HG02981 (cell line): Measurements from ENCODE around the gene AOPEP.

ENCODE experiments used
- ATAC-seq: cut with Tn5 transposase; IDR thresholded peaks from one replicate; pipeline ENCODE4 v1.9.1; 2021; ENCODE audit warnings: mild to moderate bottlenecking, moderate library complexity; ENCODE audit not compliant: unreplicated experiment

Gene AOPEP

DNA sequence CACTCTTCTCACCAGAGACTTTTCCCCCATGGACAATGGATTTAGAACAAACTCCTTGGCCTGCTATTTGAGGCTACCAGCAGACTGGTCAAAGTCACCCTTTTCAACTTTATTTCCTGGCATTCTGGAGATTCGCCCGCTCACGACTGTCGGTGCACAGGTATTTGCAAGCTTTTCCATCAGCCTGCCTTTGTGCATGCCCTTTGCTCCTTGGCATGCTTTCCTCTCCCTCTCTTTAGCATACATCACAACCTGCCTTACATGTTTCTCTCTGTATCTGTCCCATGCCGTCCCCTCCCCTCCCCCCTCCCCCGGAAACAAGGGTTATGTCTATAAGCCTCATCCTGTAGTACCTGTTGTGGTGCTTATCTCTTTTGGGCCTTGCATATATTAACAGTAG is 257.1 kb downstream of the AOPEP start:
- no peak for ATAC-seq

DNA sequence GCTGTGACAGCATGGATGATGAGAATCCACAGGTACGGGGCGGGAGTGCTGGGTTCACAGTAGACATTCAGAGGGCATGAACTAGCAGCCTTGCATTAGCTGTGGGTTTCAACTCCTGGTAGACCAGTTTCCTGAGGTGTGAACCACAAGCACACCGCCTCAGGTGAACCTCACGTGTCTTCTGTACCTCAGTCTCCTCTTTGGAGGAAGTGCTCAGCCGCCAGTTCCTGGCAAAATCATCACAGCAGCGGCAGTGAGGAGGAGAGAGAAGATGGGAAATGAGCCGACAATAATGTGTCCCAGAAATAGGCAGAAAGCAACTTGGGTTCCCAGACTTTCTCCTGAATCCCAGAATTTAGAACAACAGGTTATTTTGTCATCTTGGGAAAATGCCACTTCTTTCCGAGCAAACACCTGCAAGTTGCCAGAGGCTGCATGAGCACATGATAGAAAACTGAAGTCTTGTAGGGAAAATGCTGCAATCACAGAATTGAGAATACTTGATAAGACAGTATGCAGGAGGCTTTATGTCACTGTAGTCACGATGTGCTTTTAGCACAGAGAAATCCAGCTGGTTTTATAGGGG is 258.5 kb downstream of the AOPEP start:
- no peak for ATAC-seq

DNA sequence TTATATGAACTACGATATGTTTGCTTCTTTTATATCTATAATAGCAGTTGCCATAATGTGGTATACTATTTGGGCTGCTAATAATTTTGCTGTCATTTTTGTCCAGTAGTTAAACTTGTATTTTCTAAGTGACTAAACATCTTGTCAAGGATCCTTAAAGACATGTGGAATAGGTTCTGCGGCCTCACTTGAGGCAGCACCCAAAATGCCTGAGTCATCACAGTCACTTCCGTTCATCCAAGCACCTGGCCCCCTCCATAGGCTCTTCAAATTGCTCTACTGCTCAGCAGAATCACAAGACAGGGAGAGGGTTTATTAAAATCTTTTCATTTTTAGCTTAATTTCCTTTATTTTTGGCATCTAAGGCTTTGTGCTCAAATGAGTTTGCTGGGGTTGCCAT is 259.1 kb downstream of the AOPEP start:
- ATAC-seq, result no peak

DNA sequence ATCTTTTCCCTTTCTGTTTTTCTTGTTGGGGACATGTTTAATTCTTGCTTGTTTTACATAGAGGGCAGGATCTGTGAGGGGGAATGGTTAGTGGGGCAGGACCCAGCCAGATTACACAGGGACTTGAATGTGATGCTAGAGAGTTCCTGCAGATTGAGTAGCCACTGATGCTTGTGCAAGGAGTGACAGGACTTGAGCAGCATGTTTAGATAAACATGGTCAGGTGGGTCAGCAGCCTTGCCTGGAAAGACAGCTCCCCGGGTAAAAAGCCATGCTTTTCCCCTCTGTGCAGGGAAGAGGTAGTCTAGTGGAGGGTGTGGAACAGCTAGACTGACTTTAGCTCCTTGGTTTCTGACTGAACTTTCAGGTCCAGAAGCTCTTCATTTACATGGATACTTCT is 261.2 kb downstream of the AOPEP start:
- ATAC-seq, result no peak

DNA sequence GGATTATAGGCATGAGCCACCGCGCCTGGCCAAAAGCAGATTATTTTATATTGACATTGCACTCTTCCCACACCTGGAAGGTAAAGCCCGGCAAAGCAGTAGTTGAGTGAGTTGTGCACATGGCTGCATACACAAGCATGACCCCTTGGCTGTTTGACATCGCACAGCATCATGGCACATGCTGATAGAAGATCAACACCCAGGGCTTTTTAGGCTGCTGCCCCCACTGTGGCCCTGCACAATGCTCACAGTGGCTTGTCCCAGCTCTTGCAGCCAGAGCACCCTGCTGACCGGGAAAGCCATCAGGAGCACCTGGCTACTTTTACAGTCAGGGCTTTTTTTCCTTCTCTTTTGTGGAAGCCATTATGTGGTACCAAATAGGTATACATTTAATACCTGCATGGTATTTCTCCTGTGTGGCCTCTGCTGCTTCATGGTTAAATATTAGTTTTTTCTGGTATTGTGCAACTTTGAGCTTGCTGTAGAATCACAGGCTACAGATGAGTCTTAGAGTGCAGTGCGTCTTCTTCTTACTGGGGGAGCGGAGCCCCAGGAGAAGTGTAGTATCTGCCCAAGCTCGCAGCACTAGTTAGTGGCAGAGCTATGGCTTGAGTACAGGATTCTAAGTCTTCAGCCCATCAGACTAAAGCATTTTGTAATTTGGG is 264.5 kb downstream of the AOPEP start:
- no peak for ATAC-seq

DNA sequence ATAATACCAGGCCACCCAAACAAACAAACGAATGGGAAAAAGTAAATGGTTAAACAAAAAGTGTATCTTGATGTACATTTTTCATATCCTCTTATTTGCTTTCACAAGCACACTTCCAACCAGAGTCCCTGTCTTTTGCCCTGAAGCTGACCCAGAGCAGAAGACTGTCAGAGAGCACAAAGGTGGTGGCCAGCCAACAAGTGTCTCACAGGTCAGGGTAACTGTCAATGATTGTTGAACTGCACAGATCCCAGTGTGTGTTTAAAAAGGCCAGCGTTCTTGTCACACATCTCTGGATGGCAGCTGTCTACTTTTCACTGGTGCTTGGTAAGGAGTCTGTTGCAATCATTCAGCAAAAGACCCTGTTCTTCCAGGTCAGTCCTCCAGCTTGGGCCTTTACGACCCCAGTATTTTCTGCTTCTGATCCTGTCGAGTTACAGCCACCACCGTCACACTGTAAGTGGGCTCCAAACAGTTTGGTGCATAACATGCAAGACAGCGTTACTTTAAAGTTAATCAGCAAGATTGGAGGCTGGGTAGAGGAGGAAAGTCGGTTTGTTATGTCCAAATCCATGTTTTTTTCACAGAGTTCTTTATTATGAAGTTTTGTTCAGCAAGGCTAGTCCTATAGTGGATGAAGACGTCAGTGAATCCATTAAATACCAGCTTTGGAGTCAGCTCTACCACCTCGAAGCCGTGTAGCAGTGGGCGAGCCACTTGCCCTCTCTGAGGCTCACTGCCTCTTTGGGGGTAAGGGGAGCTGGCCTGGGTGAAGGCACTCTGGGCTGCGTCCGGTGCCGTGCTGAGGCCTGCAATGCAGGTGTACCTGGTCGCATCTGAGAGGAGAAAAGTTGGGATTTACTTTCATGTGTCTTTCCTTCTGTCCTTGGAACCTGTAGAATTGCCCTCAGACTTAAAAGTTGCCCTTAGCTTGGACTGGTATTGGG is 265.7 kb downstream of the AOPEP start:
- no peak for ATAC-seq

DNA sequence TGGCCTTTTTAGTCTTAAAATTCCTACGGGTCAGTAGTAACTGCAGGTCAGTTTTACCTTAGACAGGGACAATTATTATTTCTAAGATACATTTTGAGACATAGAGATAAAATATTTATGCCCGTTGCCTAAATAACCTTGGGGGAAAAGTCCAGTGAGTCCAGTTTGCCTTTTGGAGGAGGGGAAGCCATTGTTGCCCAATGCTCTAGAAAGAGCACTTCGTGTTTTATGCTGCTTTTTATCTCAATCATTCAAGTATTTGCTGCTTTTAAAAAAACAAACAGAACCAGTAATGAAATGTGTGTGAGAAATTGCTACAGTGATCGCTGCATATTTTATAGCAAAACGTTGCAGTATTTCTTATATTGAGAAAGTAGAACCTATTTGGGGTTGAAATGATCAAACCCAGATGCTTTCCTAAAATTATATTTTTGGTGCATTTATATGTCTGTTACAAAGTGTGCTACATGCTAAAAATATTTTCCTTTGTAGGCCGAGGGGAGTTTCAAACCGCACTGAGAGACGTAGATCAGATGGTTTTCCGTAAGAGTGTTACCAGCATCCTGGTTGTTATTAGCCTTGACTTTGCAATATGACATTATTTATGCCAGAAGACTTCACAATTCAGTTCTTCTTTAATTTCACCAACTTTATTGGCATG is 266.8 kb downstream of the AOPEP start:
- no peak for ATAC-seq

DNA sequence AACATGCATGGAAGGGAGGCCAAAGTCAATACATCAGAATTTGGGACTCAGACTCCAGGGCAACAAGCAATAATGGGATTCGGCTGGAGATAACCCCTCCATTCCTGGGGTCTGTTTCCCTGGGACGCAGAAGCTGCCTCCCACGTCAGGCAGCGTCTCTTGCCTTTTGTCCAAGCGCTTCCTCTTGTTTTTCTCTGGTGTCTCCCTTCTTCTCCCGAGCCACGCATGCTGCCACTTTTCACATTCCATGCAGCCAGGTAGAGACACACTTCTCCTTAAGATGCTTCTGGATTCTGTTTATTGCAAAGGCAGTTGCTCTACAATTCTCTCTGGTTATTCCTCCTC is 267.3 kb downstream of the AOPEP start:
- no peak for ATAC-seq

DNA sequence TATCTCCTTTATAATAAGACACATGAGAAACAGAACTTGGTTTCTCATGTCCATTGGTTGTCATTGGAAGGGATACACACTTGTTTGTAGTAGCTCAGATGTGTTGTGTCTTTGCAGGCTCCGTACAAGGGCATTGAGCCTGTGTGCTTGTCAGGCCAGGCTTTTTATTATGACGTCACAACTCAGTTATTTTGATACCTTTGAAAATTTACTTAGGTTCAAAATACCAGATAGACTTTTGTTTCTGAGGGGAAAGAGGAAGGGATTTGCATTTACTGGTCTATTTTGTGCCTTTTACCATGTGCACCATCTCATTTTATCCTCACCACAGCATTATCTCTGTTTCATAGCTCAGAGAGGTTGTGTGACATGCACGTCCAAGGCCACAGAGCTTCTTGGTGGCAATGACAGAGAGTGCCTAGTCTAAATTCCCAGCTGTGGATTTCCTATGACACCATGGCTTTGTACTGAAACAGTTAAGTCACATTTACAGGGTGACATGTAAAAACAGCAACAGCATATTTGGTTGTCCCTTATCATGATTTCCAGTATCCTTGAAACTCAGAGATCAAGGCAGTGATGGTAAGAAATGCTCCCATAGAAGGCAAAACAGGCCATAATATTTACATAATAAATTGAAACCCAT is 268.7 kb downstream of the AOPEP start:
- no peak for ATAC-seq

DNA sequence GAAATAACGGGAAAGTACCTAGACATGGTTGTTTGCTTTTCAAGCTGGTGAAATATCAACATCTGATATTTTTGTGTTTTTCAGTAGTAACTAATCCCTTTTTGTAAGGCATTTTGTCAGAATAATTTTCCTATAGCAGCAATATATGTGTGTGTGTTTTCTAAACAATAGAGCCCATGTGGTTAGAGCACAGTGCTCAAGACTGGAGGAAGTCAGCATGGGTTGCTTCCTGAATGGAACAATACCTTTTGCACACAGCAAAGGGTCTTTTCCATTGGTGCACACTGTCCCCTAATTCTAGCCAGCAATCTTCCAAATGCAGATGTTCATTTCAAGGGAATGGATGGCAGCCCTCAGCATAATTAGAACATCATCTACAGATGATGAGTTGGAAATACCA is 270.1 kb downstream of the AOPEP start:
- ATAC-seq, result no peak

DNA sequence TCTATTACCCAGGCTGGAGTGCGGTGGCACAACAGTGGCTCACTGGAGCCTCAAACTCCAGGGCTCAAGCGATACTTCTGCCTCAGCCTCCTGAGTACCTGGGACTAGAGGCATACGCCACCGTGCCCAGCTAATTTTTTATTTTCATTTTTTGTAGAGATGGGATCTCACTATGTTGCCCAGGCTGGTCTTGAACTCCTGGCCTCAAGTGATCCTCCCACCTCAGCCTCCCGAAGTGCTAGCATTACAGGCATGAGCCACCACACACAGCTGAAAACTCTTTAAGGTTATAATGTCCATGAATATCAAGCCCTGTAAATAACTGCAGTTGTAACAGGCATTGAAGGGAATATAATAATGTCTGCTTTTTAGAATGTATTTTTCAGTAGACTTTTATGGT is 271.2 kb downstream of the AOPEP start:
- ATAC-seq, result no peak

DNA sequence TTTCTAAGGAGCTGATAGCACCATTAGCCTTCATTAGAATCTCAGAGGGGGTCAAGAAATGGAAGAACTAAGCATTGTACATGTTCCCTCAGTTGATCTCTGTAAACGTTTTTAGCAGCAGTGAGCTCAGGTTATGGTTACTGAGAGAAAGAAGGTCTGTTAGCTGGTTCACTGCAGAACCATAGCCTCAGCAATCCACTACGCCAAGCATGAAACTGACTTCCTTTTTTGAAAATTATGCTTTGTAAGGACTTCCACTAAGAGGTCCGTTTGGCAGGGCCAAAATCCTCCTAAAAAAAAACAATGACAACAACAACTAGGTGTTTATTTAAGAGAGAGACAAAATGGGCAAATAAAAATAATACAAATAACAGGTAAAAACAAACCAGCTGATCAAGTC is 273.3 kb downstream of the AOPEP start:
- ATAC-seq, result no peak

DNA sequence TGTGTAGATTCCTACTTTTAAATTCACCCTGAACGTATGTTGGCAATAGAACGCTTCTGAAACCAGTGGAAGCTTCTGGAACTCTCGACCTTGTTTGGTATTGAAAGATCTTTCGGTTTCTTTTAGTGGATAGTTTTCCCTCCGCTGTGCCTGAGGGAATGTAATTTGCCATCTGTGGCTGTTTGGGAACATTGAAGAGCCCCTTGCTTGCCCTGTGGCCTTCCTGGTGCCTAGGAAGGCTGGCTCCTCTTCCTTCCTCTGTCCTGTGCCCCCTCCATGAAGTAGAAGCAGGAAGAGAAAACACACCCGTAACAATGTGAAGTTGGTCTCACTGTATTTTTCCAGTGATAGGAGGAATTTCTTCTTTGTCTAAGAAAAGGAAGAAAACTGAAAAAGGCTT is 274.3 kb downstream of the AOPEP start:
- no peak for ATAC-seq

DNA sequence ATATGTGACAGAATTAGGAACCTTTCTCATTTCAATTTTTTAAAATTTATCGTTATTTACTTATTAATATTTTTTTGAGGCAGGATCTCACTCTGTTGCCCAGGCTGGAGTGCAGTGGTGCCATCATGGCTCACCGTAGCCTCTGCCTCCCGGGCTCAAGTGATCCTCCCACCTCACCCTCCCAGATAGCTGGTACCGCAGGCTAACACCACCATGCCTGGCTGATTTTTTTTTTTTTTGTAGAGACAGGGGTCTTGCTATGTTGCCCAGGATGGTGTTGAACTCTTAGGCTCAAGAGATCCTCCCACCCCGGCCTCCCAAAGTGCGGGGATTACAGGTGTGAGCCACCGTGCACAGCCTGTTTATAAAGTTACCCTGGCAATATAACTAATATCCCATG is 275.2 kb downstream of the AOPEP start:
- no peak for ATAC-seq

DNA sequence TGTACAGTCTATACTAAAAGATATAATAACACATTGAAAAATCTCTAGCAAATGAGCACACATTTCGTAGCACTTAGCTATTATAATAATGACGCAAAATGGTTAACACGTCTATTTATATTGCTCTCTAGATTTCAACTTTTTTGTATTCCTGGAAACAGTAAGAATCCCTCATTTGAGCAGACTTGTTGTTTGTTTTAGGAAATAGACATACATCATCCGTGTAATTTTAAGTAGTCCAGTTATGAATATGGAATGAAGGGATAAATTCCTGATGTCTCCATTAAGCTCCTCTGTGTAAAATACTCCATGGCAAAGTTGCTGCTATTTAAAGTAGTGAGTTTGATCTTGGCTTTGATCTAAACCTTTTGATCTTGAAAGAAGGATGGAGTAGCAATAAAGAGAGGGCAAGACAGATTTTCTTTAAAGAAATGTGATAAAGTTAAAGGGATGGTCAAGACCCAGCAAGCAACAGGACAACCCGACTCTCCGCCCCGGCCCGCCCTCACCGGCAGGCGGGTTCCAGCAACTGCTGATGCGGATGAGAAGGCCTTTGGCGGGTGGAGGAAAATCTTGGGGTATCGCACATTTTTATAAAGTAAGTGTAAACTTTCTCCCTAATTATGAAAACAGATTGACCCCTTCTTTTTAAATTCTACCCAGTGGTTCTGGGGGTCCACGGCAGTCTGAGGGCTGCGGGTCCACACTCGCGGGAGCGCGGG is 277.4 kb downstream of the AOPEP start:
- ATAC-seq, result no peak

DNA sequence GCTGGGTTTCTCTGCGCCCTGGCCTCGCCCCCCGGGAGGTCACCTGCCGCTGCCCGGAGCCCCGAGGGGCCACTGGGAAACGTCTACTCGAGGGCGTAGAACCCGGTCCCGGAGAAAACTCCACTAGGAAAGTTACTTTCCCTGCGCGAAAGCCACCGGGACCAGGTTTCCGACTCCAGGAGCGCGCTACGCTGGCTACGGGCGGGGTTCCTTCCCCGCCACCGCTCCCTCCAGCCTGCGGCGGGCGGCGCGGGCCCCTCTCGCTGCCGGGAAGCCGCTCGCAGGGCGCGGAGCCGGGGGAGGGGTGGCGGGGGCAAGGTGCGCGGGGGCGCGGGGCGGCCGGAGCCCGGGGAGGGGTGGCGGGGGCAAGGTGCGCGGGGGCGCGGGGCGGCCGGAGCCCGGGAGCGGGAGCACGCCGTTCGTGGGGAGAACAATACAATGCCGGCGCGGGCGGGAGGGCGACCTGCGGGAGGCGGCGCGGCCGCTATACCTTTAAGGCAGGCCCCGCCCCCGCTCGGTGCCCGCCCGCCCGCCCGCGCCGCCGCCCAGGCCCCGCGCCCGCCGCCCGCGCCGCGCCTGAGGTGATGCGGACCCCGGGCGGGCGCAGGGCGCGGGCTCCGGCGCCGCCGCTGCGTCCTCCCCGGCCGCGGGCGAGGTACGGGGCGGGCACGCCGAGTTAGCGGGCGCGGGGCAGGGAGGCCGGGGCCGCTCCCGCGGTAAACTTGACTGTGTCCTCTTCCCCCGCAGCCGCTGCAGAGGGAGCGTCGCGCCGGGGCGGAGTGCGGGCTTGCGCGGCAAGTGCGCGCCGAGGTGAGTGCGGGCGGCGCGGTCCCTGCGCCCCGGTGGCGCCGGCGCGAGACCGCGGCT is 278.1 kb downstream of the AOPEP start:
- ATAC-seq, result peak; percentile 66

DNA sequence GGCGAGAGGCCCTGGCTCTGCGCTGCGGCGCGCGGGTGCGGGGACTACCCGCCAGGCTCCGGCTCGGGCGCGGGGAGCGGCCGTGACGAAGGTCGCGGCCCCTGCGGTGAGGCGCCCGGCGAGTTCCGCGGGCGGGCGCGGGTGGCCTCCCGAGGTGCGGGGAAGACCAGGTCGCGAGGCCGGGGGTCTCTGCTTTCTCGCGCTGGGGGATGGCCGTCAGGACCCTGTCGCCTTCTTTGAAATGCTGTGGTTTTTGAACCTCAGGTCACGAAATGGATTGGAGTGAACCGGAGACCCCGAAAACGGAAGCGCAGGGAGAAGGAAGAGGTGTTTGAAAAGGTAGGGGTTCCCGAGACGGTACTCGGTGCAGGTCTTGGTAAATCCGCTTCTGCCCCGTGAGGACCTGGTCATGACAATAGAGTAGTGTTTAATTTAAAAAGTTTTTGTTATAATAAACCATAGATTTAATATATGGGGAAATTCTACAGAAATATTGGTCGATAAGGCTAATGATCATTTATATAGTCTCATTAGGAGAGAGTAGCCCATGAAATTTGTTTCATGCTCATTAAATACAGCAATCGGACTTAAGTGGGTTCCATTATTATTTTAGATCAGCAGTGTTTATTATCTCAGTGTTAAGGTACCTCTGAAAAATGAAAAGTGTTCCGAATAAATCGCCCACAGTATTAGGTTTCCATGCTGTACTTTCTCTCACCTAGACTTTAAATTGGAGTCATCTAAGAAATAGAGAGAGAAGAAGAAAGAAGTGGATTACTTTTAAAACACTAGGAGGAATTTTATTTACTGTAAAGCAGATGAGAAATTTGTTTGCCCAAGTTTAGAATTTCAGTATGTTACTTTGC is 279.0 kb downstream of the AOPEP start:
- peak; percentile 35 for ATAC-seq

DNA sequence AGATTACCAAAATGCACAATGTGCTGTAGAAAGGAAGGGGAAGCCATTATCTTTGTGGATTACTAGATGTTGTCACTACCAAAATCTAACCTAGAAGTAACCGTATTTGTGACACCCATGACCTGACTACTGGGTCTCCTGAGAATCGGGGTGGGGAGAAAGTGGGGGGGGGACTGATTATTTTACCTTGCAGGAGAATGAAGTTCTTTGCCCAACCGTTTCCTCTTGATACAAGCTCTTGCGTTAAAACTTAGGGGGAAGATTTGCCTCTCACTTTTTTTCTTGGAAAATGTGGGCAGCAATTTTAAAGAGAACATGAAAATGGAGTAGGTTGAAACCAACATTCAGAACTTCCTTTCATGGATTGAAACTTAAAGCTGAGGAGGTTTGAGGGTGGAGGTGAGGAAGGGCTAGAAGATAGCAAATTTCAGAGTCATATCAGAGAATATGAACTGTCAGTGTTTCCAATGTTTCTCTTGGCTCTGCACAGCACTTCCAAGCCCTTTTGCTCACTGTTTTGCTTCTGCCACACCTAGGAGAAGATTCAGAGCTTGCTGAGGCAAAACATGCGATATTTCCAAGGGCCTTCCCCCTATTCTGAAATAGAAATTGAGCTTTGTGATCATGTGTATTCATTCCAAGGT is 280.8 kb downstream of the AOPEP start:
- no peak for ATAC-seq
